Umbilical cord (tissue), 2 donors: ENCODE data around the gene NRL. TPM values are rescaled to one million over a fixed set of nuclear protein-coding genes. Genes with fewer than 3 reads are reported as not detected.
"Not testable (repeated sequence)": the region's sequence is repeated elsewhere in the genome, so short reads cannot be mapped to it uniquely, and the experiment has no call there.

Experiments used
- DNase-seq: peaks from one replicate; pipeline ENCODE4 v3.0.0-alpha.2; 2015; ENCODE audit warnings: low spot score
- total RNA-seq: library from RNA; depleted of rRNA; stranded (reverse); fragments of >200 nt; gene quantifications from one replicate; pipeline ENCODE4 v1.2.3, GENCODE V29; 2014; ENCODE audit warnings: low replicate concordance; ENCODE audit not compliant: insufficient read depth

The NRL gene
- total RNA-seq, 1 donor from 2014 or later = 0.24 TPM

DNA sequence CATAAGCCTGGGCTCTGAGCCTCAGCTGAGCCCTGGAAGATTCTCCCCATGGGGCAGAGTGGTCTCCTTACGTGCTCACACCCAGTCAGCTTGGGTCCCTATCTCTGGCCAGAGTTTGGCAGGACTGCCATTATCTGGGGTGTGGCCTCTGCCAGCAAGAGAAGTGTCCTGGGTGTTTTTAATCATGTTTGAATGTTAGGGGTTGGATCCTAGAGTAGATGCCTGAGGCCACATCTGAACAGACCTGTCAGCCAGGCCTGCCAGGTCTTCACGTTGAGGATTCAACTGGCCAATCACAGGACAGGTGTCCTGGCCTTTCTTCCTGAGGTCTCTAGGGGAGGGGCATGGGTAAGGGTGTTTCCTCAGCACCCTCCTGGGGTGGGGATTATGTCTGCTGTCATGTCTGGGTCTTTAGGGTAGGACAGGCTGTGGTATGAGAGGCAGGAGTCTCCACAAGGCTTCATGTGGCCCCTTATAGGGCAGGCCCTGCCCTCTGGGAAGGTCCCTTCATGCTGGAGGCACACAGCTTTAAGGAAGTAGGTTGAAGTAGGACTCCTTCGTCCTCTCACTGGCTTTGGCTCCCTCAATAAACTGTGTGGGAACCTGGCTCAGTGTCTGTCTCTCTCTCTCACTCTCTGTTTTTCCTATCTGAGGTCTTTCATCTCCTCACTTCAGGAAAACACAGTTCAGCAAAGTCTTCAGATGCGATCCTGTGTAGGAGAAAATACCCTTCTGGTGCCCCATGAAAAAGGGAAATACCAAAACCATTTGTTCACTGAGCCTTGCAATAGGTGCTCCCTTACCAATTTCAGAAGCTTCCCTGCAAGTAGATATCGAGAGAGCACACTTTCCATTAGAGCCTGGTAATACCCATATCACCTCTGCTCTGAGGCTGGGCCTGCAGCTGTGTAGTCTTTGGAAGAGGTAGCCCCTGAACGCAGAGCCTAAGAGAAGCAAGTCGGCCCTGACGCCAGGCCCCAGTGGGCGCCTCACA, 9.0 kb upstream of the NRL start:
- no peak for DNase-seq

DNA sequence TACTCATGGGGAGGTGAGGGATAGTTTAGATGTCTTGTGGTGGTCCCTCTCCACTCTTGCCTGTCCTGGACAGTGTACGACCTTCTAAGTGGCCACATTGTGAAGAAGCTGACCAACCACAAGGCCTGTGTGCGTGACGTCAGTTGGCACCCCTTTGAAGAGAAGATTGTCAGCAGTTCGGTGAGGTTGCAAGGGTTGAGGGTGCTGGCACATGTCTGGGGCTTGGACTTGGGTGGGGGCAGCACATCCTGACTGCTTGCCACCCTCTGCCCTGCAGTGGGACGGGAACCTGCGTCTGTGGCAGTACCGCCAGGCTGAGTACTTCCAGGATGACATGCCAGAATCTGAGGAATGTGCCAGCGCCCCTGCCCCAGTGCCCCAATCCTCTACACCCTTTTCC, 8.1 kb upstream of the NRL start:
- DNase-seq = no peak

DNA sequence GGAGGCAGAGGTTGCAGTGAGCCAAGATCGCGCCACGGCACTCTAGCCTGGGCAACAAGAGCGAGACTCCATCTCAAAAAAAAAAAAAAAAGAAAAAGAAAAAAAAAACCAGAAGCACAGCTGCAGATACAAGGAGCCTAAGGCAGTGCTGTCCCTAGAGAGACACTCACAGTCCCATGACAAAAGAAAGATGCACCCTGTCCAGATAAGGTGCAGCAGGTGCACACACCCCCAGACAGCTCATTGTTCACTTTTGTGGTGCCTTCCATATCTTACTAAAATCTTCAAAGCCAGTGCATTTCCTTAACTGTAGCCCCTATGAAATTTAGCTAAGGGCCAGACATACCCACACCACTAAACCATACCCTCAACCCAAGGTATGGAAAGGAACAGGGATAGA, 7.7 kb upstream of the NRL start:
- DNase-seq = no peak

- no peak for DNase-seq
These were observed 6.5 kb upstream of the NRL start for GRCh38 chr14:24121210-24121609.

DNA sequence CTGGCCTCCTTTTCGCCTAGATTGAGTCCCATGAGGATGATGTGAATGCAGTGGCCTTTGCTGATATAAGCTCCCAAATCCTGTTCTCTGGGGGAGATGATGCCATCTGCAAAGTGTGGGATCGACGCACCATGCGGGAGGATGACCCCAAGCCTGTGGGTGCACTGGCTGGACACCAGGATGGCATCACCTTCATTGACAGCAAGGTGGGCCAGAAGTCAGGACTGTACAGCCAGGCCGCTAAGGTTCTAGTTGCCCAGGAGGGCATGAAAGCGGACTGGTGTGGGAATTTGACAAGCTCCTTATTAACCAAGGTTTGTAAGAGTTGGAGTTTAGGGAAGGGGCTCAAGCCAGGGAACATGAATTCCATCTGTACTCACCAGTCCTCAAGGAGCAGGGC, 4.9 kb upstream of the NRL start:
- DNase-seq = no peak

DNA sequence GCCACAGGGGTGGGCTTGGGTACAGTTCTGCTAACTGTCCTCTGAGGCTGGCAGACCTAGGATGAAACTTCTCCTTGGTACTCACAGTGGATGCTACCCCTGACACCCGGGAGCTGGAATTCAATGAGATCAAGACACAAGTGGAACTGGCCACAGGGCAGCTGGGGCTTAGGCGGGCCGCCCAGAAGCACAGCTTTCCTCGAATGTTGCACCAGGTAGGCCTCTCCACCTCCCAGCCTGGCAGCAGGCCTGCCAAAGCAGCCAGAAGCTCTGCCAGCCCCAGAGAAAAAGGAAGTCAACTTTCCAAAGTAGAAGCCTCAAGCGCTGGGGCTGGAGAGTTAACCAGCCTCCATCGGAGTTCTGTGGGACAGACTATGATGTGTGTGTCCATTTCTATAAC, 2.4 kb upstream of the NRL start:
- DNase-seq = no peak

GRCh38 chr14:24116128-24116814, 1.5 kb upstream of the NRL start:
- no peak for DNase-seq

- DNase-seq = no peak
These were observed 826 bp upstream of the NRL start for GRCh38 chr14:24115422-24116127.

GRCh38 chr14:24113801-24114531, 783 bp downstream of the NRL start:
- peak; percentile 95 for DNase-seq

DNA sequence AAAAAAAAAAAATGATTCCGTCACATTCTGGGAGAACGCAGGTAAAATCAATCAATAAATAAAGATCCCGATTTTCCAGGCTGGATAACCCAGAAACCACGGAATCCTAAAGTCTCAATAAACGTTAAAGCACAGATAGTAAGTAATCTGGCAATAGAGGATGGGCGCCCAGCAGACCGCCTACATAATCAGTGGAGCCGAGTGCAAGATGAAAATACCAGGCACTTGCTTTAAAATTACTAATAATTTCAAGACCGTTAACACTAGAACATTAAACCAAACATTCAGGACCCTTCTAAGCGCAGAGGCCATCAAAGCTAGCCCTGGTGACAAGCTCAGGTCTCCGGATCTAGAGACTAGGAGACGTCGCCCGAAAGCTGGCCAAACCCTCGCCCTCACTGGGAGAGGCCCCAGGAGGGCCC, 1.4 kb downstream of the NRL start:
- DNase-seq = no peak

- no peak for DNase-seq
These were observed 4.2 kb downstream of the NRL start for GRCh38 chr14:24110523-24110922.

- no peak for DNase-seq
These were observed 4.7 kb downstream of the NRL start for GRCh38 chr14:24110060-24110459.

- no peak for DNase-seq
These were observed 6.3 kb downstream of the NRL start for GRCh38 chr14:24108336-24108874.

- DNase-seq = no peak
These were observed 8.0 kb downstream of the NRL start for GRCh38 chr14:24106672-24107271.

GRCh38 chr14:24105609-24106239, 9.0 kb downstream of the NRL start:
- DNase-seq = not testable (repeated sequence)

DNA sequence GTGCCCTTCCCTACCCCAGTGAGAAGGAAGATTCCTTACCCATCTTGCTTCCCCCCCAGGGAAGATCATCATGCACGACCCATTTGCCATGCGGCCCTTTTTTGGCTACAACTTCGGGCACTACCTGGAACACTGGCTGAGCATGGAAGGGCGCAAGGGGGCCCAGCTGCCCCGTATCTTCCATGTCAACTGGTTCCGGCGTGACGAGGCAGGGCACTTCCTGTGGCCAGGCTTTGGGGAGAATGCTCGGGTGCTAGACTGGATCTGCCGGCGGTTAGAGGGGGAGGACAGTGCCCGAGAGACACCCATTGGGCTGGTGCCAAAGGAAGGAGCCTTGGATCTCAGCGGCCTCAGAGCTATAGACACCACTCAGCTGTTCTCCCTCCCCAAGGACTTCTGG, 11.3 kb downstream of the NRL start:
- DNase-seq = no peak

DNA sequence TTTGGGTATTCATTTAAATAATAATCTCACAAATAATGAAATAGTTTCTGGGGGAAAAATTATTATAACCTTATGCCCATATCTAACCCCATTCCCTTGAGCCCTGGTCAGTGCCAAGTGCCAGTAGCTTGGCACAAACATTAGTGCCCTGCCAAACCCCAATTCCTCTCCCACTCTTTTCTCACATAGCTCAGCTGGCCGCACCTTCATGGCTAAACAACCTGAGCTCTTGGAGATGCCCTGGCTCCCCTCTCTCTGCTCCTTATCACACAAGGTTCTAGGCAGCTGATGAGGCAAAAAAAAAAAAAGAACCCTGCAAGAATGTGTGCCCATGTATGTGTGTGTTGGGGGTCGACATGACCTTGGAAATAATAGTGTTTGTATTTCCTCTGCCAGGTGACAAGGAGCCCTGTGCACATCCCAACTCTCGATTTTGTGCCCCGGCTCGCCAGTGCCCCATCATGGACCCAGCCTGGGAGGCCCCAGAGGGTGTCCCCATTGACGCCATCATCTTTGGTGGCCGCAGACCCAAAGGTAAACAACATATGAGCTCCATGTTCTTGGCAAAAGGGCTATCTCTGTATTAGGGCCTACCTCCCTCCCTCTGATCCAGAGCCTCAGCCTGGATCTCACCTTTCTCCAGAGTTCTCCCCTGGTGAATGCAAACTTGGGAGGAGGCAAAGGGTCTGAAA, 12.2 kb downstream of the NRL start:
- no peak for DNase-seq

- DNase-seq = no peak
These were observed 13.7 kb downstream of the NRL start for GRCh38 chr14:24100982-24101494.

DNA sequence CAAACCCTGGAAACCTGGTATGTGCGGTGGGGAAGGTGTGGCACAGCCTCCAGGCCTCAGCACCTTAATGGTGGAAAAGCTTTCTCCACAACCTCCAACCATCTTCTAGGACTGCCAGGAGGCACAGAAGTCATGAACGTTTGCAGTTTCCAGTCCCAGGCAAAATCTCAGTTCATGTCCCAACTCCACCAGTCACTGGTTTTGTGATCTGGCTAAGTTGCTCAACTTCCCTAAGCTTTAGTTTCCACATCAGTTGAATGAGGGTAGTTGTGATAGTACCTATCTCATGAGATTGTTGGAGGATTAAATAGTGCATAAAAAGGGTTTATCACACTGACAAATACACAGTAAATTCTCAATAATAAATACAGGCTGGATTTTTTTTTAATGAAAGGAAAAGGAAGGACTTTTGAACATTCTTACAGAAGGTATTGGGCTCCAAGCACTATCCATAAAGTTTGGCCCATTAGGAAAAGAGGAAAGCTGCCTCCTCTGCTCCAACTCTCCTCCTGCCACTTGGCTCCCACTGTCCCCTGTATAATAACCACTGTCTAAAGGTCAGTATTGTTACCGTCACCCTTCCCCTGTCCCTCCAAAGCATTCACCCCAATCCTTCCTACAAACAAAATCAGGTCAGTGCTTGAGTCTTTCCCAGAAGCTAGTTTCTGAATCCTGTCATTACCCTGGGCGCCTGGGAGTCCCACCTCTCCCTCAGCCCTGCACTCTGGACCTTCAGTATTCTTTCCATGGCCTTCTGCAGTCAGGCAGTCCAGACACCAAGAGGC, 14.4 kb downstream of the NRL start:
- DNase-seq = no peak
